Ammon's horn (tissue), 1 donor: Measurements from ENCODE around the gene RUNX3.
"Not testable (repeated sequence)": the region's sequence is repeated elsewhere in the genome, so short reads cannot be mapped to it uniquely, and the experiment has no call there.

ENCODE experiments used
- DNase-seq: peaks from one replicate; pipeline ENCODE4 v3.0.0-alpha.2; 2016; ENCODE audit warnings: low spot score

RUNX3 gene

GRCh38 chr1:24912376-24913273 lies 17.5 kb downstream of the RUNX3 start:
- no peak for DNase-seq

DNA sequence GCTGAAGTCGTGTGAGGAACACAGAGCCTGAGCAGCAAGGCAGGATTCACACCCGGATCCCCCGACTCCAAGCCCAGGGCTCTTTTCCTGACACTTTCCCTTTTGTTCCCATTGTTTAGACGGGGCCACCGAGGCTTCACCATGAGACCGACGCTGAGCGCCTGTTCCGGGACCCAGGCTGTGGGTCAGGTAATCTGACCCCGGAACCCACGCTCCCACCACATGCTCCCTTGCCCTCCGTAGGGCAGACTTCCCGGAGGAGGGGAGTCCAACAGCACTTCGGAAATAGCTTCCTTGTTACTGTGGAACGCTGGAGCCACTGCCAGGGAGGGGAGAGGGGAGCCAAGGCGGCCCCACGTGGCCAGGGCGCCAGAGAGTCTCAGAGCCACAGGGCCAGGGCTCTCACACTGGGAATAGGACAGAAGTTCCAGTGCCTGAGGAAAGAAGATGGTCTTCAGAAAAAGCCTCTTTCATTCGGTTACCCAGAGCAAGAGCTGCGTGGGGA lies 18.4 kb downstream of the RUNX3 start:
- DNase-seq, result peak; percentile 56

GRCh38 chr1:24910751-24911650 lies 19.1 kb downstream of the RUNX3 start:
- no peak for DNase-seq

GRCh38 chr1:24910210-24910609 lies 19.9 kb downstream of the RUNX3 start:
- DNase-seq, result no peak

- DNase-seq, result peak; percentile 59
Observed at GRCh38 chr1:24909388-24909898, 20.6 kb downstream of the RUNX3 start.

DNA sequence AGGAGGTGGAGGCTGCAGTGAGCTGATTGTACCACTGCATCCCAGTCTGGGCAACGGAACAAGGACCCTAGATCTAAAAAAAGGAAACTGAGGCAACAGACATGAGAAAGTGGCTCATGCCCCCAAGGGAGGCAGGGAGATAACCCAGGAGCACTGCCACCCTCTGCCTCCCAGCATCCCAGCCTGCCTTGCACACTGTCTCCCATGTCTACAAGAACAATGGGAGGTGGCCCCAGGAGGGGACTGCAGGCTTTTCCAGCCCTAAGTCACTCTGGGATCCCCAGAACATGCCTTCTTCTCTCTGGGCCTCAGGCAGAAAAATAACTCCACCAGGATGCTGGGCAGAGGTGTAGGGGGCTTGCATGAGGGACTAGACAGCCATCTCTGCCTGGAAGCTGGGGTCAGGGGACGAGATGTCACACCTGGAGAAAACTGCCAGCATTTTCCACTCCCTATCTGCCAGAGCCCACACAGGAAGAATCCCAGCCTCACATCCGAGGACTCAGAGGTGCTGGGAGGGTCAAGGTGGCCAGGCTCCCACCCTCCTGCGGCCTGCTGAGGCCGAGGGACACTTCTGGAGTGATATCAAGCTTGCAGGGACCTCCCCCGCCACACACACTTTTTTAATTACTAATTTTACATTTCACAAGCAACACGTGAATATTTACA lies 21.4 kb downstream of the RUNX3 start:
- no peak for DNase-seq

DNA sequence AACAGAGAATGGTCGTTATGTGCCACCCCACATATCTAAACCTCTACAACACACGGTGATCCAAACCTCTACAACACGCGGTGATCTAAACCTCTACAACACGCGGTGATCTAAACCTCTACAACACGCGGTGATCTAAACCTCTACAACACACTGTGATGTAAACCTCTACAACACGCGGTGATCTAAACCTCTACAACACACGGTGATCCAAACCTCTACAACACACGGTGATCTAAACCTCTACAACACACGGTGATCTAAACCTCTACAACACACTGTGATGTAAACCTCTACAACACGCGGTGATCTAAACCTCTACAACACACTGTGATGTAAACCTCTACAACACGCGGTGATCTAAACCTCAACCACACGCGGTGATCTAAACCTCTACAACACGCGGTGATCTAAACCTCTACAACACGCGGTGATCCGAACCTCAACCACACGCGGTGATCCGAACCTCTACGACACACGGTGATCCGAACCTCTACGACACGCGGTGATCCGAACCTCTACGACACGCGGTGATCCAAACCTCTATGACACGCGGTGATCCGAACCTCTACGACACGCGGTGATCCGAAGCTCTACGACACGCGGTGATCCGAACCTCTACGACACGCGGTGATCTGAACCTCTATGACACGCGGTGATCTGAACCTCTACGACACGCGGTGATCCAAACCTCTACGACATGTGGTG lies 22.3 kb downstream of the RUNX3 start:
- DNase-seq, result not testable (repeated sequence)

DNA sequence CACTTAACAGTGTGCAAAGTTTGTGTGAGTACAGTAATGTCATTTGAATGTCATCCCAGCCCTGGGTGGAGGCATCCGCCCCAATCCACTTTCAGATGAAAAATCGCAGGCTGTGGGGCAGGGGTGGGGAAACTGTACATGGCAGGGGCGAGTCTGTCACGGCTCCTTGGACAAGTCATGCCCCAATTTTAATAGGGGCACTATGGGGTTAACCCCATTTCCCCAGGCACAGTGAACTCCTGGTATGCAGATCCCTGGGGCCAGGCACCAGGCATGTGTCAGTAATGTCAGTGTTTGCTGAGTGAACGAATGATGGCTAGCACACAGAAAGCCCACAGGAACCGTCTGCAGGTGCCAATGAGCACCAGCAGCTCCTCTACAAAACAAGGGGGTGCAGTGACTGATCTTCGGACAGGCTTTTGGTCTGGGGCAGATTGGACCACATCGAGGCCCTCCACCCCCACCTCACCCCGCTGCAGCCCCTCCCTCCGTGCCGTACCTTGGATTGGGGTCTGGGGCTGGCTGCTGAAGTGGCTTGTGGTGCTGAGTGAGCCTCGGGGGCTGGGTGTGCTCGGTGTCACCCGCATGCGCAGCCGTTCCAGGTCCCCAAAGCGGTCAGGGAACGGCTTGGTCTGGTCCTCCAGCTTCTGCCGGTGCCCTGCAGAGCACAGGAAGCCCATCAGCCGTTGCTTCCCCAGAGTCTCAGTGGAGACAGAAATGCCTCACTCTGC lies 23.2 kb downstream of the RUNX3 start:
- DNase-seq, result no peak

DNA sequence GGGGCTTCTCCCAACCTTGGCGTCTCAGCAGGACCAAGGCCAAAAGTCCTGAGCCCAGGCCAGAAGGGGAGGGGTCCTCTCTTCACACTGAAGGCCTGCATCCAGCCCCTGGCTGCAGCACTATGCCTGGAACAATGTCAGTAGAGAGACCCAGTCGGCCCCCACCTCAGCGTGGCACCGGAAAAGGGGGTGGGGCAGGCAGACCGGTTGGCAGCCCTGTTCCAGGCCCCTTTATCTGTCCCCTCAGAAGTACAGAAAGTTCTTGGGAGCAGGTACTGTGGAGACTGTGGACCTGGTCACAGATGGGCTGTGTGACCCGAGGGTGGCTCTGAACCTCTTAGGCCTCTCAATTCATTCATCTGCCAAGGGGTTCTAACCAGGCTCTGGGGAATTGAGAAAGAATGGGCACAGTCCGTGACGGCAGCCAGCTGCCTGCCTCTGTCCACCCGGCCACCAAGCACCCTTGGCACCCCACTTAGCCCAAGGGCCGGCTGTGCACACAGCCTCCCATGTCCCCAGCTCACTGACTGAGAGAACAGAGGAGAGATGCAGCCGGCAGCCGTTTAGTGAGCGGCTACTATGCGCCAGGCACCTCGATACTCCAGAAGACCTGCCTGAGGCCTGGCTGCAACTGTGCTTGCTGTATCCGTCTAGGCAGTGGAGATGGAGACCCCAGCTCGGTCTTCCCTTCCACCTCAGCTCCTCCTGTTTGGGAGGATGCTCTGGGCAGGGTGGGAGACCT lies 23.9 kb downstream of the RUNX3 start:
- no peak for DNase-seq

DNA sequence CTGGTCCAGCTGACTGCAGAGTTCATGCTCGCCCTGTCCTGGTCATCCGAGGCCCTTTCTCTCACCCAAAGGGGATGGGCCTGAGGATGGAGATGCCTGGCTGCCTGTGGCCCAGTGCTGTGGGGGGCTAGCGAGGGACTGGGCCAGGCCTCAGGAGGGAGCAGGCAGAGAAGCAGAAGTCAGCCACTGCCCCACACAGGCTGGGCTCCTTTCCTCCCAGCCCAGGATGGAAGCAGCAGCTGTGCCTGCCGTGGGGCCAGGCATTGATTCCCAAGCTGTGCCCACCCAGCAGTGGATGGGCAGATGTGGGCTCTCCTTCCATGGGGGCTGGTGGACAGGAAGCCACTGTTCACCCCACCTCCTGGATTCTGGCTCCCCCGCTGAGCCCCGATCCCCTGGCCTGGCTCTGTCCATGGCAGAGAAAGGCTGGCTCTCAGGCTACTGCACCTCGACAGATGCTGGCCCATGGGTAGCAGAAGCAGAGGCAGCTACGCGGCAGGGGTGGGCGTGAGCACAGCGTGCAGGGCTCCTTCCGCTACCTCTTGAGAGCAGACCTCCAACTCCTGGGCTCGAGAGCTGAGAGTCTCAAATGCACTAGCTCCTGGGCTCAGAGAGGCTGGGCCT lies 24.6 kb downstream of the RUNX3 start:
- no peak for DNase-seq

DNA sequence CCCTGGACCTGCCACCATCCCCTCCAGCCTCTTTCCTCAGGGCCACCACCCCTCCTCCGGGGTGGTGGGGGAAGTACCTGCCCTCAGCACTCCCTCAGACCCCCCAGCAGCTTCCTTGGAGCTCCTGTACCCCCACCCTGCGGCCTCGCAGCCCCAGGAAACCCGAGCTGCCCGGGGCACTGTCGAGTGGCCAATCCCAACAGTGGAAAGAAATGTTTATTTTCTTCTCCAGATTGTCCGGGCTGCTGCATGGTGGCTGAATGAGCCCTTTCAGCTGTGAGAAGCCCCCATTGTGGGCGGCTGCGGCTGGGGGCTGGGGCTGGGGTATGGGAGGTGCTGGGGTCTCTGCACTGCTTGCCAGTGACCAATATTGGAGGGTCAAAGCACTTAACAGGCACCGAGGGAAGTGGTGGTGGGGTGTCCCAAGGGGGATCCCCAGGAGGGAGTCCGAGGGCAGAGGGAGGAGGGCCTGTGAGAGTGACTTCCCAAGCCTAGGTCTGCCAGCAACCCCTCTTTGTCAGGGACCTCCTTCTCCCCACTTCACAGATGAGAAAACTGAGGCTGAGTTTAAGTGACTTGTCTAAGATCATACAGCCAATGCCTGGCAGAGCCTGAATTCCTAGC lies 25.2 kb downstream of the RUNX3 start:
- no peak for DNase-seq

GRCh38 chr1:24903955-24904730 lies 25.9 kb downstream of the RUNX3 start:
- DNase-seq, result no peak

DNA sequence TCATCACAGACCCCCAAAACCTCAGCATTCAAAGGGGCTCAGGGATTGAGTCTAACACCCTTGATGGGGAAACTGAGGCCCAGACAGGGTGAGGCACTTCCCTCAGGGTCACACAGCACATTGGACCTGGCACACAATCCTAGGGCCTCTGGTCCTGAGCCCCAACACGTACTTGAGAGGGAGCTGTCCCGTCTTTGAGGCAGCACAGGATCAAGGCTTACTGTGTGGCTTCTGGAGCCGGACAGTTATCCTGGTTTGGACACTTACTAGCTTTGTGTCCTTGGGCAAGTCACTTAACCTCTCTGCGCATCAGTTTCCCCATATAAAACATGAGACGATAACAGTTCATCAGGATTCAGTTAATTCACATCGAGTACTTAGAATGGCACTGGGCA lies 26.5 kb downstream of the RUNX3 start:
- DNase-seq, result no peak

- no peak for DNase-seq
Observed at GRCh38 chr1:24903011-24903461, 27.0 kb downstream of the RUNX3 start.

DNA sequence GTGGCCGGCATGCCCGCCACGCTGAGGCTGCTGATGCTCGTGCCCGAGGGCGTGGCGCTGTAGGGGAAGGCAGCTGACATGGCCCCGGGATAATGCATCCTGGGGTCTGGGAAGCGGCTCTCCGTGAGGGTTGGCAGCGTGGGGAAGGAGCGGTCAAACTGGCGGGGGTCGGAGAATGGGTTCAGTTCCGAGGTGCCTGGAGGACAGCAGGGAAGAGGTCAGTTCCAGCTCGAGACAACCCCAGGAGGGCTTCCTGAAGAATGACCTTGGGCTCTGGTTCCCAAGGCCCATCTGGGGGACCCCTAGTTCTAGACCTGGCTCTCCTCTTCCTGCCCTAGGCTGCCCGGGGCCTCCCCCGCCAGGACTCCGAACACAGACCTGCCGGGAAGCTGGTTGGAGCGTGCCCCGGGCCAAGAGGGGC lies 27.6 kb downstream of the RUNX3 start:
- no peak for DNase-seq

- DNase-seq, result no peak
Observed at GRCh38 chr1:24901791-24902470, 28.1 kb downstream of the RUNX3 start.

- DNase-seq, result no peak
Observed at GRCh38 chr1:24900985-24901781, 28.9 kb downstream of the RUNX3 start.
